Measurements from ENCODE around the gene HAND2.
A peak's percentile ranks its signal among the peaks of the same experiment; 100 is the strongest.

Gene HAND2

DNA sequence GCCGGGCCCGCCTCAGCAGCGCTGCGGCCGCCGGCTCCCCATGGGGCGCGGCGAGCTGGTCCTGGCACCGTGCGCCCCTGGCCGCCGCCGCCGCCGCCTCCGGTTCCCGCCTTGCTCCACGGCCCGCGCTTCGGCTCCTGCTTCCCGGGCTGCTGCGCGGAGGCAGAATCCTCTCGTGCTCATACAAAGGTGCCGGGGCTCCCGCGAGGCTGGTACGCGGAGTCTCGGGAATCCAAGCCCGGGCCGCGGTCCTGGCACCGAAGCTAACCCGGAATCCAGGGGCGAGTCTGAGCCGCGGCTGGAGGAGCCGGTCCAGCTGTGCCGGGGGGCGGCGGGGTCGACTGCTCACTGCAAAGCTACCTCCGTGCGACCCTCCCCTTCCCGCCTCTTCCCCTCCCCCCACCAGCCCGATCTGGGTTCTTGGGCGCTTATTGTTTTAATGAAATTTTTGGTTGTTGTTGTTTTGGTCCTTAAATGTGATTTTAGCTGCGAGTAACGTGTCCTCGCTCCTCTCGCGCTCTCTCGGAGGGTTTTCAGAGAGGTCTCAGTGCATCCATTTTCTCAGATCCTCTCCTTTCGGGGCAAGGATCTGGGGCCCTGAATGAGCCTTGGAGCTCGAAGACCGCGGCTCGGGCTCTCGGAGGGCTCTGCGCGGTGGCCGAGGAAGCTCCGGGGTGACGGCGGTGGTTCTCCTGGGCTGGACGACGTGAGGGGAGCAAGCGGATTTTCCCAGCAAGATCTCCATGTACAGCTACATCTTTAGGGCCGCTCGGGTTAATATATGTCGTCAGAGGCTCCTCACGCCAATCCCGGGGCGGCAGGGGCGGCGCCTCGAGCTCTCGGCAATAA, at the start of gene HAND2:
Gene HAND2, minus strand, starts transcription at position 753 of the 849 bp plus-strand sequence. CDS start 940 bp downstream, outside the sequence.
- DNase-seq: peak; percentile 88

DNA sequence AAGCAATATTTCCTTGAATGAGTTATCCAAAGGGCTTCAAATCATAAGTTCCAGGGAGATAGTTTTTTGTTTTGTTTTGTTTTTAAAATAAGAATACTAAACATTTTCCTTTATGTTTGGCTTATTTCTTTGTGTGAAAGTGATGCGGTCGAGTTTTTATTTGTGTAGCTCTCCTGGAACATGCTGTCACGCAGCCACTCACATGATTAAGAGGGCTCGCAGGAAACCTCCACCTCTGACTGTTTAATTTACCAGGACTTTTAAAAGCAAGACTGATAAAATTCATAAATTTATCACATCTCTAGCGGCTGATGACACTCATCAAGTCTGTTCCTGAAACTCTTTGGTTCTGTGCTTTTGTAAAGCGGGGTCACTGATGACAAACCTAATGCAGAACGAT, 48.9 kb upstream of the HAND2 start:
- no peak for DNase-seq

DNA sequence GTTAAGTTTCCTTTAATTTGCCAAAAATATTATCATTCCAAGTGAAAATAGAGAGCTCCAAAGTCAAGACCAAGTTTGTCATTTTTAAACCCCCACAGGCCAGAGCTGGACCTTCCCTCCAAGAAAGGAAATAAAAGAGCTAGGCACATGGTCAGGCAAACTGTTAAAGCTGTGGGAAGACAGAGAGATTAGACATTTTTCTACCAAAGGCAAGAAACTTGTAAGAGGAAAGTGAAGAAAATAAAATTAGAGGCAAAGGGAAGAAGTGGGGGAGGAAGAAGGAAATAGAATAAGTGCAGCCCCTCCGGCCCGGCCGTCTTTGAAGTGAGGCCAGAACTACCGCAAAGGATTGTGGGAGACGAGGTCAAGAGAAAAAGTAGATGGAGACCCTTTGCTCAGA, 47.9 kb upstream of the HAND2 start:
- DNase-seq: no peak

DNA sequence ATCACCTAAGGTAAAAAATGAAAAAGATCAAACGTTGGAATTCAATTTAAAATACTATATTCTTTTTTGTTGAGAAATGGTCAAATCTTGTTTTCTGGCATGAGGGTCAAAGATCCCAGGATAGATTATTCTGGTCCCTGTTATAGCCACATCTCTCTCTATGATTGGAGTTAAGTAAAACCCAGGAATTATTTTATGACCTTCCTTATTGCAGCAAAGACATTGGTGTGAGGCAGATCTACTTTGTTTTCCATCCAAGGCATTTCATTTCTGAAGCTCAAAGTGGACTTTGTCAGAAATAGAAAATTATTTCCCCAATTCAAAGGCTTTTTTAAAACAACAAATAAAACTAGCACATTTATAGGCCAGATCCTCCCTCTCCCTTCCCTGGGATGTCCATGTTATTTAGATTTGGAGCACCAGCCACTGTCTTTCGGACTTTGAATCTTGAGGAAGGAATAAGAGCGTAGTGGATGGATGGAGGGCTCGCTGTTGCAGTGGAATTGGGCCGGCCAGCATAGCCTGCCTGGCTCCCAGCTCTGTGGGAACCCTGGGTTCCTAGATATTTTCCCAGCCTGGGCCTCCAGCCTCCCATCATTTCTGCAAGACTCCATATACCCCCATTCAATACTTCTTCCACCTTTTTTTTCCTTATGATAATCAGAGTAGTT, 45.6 kb upstream of the HAND2 start:
- no peak for DNase-seq

DNA sequence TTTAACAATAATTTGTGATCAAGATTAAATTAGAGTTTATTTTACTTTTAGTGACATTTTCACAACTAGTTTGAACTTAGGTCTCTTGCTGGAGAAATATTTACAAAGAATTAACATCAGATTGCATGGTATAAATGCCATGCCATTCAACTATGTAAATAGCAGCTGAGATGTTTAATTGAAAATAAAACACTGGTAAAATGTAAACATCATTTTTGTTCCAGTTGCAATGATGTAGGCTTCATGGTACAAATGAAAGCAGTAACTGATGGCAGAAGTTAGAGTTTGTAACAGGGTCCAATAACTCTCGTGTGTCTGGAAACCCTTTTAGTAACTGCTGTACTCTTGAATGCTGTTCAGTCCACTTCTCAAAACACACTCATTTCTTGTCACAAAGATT, 43.7 kb upstream of the HAND2 start:
- DNase-seq: no peak

DNA sequence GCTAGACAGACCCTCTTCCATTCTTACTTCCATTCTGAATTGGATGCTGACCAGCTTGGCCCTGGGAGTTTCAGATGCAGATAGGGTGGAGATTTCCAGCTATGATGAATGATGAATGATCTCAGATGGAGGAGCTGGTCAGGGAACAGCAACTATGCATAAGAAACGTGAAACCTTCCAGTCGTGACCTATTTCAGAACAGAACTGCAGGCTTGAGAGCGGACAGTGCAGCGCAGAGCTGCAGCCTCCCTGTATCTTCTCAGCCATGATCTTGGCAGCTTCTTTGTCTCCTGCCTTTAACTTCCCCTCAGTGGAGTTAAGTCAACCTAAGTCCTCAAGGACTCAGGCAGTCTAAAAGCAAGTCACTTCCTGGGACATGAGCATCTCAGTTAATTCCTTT, 43.3 kb upstream of the HAND2 start:
- DNase-seq: no peak

DNA sequence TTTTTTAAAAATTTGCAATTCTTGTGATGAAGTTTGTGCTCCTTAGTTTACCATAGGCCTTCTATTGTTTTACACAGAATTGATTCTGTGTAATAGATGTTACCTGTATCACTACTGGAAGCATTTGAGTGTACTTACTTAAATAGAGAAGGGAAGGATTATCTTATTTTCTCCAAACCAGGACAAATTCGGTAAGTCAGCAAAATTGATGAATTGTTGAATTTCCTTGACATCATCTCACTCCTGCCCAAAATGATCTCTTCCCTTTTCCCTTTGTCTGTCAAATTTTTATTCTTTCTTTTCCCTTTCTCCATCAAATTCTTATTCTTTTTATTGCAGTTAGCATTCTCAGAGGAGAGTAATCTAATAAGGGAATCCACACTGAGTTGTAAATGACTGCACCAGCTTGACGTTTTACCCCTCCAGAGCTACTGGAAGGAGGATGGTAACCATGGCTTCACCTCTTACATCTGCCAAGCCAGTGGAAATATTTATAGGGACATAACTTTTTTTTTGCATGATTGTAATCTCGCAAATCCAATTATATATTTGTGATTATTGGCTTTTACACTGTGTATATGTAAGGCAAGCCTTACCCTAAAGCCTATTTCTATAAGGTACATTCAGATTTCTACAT, 42.6 kb upstream of the HAND2 start:
- DNase-seq: no peak

DNA sequence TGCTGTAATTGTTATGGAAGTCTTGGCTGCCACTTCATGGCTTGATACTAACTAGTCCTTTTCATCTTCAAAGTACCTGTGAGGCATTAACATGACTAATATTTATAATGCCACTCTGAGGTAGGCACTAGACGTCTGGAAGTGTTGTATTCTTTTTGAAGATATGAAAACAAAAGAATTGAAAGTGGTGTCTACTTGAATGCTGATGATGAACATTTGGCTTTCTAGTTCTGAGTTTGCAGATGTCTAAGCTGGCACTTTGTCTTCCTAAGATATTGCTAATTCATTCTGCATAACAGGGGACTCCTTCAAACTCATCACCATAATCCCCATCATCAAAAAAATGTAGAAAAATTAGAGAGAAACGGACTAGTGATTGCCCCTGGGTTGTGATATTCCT, 41.6 kb upstream of the HAND2 start:
- no peak for DNase-seq

DNA sequence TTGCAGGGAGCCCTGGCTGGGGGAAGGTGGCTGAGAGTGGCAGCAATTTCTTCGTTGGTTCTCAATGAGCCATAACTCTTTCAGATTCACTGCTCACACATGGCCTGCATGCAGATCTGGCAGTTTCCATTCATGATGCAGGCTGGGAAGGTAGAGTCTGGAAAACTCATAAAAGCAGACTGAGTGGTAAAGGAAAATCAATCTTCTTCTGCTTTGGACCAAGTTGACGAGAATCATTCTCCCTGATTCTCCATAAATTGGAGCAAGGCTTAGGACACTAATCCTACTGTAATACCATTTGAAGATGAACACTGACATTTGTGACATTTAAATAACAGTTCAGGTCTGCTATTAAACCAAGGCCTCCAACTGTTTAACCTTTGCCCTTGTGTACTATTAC, 35.3 kb upstream of the HAND2 start:
- DNase-seq: no peak

DNA sequence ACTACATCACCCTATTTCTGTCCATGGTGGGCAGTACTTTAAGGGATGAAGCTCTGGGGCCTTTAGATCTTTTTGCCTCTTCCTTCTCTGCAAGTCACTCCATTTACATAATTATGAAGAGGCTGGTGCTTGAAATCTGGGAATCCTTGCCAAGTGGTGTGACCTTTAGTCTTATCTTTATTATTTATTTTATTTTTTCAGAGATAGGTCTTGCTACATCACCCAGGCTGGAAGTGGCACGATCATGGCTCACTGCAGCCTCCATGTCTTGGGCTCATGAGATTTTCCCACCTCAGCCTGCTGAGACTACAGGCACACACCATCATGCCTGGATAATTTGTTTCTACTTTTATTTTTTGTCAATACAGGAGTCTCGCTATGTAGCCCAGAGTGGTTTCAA, 34.4 kb upstream of the HAND2 start:
- DNase-seq: no peak

DNA sequence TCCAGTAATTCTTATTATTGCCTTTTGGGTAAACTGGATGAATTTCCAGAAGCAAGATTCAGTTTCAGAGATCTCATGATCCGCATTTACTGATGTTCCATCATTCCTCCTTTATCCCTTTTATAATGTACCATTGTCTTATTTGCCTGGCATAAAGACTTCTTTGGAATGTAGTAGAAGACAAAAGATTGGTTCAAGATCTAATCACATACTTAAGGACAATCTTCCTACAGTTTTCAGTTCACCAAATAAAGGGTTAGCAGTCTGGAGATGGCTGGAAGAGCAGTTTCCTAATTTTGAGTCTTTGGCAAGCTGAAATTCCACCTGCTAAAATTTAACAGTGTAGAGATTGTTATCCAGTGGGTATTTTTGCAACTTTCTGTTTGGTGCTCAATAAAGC, 30.9 kb upstream of the HAND2 start:
- no peak for DNase-seq

DNA sequence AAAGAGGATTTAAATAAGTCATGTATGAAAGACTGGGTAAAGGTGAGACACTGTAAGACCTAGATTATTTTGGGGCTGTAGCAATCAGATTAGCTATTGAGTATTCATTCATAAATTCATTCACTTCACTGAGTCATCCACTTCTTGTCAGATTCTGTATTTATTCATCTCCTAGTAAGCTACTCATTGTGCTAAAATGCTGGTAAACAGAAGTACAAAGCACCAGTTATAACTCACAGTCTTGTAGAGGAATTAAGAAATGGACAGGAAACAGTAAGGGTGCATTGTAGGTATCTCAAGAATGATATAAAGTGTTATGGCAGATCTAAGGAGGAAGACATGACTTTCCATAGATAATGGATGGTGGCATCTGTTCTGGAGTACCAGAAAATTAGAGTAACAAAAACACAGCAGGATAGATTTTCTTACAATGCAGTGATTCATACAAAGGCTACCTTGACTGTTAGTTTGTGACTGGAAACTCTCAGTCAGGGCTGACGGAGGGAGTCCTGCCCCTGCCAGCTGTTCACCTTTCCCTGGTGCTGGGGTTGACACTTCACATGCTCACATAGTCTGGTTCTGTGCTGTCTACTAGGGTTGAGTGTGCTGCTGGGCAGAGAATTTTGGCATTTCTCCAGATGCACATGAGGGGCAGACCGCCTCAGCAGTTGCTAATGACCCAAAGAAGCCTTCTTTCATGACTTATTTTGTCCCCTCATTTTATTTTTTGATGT, 26.5 kb upstream of the HAND2 start:
- DNase-seq: no peak

DNA sequence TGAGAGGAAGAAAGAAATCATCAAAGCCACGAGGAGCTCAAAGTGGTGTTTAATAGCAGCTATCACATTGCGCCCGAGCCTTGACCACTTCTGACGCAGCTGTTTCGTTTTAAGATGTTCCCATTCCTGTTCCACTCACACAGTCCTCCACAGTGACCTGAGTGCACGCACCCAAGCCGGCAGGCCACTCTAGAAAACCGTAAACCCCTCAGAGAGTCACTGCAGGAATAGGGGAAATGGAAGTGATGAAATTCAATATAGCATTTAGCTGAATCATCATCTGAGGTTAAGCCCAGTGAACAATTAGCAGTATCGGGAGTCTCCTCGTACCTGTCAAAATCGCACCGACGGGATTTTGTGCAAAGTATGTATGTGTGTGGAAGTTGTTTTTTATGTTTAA, 17.9 kb upstream of the HAND2 start:
- DNase-seq: no peak

DNA sequence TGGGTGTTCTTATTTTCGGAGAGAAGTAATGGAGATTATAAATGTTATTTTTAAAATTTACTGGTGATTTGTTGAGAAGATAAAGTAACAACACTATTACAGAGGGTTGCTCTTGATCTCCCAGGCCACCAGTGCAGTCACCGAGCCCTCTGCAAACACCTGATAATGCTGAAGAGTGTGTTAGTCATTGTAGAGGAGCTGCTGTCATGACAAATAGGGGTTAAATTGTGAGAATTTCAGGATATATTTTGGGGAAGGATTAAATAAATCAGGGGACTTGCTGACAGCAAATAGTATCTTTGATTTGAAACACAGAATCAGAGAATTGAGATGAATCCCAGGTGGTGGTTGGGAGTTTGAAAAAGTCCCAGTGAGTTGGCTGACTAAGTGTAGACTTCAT, 16.7 kb upstream of the HAND2 start:
- no peak for DNase-seq

DNA sequence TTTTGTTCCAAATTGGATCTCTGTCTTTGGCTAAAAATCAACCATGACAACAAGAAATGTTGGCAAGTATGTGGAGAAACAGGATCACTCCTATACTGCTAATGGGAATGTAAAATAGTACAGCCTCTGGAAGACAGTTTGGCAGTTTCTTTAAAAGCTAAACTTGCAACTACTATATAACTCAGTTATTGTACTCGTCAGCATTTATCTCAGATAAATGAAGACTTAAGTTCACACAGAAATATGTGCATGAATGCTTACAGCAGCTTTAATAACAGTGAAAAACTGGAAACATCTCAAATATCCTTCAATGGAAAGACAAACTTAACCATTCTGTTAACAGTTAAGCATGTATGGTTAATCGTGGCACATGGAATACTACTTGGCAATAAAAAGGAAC, 15.4 kb upstream of the HAND2 start:
- DNase-seq: no peak

DNA sequence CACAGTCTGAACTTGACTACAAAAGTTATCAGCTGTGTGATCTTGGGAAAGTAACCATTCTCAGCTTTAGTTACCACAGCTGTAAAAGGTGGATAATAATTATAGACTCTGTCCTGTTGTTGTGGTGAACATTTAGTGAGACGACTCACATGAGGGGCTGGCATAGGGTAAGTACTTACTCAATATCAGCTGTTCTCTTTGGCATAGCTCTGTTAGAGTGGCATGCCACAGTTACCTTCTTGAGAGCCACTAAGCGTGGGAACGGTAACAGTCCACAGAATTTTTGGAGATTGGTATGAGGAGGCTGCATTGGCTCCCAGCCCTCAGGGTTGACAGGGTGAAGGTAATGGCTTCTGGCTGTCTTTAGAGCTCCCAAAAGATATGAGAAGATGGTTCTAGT, 13.2 kb upstream of the HAND2 start:
- no peak for DNase-seq

DNA sequence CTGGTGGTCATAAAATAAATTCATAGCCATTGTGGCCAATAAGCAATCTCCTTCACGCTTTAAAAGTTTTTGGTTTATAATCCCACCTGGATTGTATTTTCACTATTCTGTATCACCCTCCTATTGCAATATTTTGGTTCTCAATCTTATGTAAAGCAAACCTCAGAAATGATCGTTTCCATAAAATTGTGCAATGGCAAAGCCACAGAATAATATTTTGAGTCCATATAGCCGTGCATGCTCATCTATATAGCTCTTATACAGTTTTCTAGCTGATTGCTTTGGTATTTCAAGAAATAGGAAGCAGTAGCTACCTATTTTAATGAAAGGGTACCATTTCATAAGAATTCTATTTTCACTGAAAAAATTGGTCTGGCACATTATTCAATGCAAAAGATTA, 10.0 kb upstream of the HAND2 start:
- DNase-seq: no peak

DNA sequence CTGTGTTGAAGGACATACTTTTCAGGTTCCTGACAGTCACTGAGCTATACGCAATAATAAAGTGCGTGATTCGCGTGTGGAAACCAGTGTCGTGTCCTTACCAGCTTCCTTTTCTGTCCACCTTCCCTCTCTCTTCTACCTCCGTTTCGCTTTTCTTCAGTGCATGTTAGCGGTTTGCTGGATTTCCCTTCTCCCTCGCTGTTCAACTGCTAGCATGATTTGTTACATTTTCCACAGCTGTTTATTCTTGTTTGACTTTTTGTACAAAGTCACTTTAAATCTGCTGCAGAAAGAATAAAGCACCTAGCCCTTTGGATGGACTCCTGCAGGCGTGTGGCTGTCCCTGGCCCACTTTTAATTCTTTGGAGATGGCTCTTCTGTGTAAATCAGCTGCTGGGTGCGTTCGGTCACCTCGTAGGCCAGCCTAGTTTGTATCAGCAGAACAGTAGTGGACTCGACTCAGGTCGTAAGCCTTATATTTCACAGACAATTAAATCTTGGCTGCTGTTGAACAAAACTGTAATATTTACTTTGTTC, 8.9 kb upstream of the HAND2 start:
- DNase-seq: no peak

DNA sequence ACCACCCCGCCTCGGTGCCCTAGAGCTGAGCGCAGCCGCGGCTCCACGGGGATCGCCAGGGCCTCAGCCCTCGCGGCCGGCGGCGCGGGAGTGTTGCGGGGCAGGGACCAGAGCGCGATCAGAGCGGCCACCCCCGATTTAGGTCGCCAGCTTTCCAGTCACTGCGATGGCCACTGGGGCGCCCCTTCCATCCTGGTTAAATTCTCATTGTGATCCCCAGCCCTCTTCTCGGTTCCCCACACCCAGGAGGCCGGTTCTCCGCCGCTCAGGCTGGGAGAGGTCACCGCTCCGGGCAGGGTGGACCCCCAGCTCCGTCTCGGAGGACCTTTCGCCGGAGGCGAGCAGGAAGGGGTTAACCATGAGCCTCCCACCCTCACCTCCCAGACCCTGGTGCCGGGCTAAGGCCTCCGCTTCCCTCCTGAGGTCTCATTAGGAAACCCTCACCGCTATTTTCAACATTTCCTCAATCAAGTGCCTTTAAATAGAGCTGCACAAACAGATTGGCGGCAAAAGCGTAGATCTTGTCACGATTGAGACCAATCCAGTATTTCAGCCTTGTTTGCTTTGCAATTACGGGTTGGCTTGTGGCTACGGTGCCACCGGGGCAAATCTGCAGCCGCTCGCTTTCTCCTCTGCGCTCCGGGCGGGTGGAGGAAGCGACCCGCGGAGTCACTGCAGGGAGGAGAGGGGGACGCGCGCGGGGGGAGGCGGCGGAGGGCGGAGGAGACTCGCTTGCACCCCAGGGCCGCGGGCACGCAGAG, 8.3 kb upstream of the HAND2 start:
- DNase-seq: peak; percentile 65

DNA sequence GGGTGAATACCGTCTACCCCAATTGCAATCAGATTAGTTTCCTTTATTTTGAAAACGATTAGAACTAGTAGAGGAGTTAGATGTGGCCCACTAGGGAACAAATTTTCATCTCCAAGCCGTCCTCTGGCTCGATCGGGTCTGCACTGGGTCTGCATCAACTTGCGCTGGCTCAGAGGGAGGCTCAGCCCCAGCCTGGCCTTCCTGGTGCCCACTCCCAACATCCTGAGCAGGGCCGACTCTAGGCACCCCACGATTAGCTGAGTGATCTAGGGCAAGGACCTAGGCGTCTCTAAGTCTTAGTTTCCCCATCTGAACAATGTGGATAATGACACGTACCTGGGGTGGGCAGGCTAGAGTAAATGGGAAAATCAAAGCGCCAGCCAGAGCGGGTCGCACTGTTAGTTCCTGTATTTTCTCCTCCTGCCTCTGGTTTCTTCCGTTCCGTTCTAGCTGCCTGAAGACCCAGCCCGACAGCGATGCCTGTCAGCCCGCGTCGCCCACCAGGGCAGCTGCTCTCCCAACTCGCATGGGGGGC, 7.7 kb upstream of the HAND2 start:
- no peak for DNase-seq

DNA sequence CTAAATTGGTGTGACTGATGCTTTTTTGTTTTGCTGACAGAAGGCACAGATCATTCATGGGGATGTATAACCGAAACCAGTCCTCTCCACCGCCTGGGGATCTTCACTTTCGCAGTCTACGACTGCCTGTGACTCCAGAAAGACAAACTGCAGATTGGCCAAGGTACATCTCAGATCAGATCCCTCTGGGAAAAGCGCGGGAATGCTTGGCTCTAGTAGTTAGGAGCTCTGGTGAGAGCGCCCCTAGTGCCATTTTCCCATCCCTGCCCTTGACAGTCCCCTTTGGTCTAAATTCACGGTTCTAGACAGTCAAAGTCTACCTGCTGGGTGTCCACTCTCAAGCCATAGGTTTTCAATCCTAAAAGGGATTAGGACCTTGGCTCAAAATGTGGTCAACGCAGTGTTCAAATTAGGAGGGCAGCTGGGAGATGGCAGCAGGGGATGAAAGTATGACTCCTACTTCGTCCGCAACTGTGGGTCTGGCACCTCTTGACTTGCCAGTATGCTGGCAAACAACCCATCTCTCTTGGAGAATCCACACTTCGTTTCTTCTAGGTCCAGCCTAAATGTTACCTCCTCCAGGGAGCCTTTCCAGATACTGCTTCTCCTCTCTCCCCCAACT, 6.9 kb upstream of the HAND2 start:
- DNase-seq: no peak

DNA sequence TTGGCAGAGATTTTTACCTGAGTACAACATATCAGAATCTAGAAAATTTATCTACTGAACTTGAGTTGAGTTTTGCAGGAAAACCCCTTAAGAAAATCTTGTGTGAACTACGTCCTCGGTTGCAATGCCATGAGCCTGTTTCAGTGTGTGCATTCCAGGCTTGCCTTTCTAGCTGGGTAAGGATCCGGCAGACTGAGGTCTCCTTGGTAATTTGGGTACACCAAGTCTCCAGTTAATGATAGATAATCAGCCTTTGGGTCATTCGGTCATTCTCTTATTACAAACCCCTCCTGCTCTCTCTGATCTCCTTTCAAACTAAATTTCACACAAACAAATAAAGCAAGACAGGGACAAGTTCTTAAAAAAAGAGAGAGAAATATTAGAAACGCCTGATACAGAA, 5.9 kb upstream of the HAND2 start:
- no peak for DNase-seq

All from left hindlimb (tissue), 1 donor.